GM18502 (cell line): ENCODE data around the gene MBOAT1.
"Not testable (repeated sequence)": the region's sequence is repeated elsewhere in the genome, so short reads cannot be mapped to it uniquely, and the experiment has no call there.

Source experiments
- ATAC-seq: cut with Tn5 transposase; IDR thresholded peaks from one replicate; pipeline ENCODE4 v1.9.1; 2021; ENCODE audit warnings: mild to moderate bottlenecking; ENCODE audit not compliant: unreplicated experiment, poor library complexity

The MBOAT1 gene

GRCh38 chr6:20212392-20213111 lies at the start of gene MBOAT1:
TSS of gene MBOAT1 (minus strand) at chr6:20212469. CDS start at chr6:20212234, 235 bp downstream.
- ATAC-seq, result peak; percentile 84

GRCh38 chr6:20261685-20262084 lies 49.4 kb upstream of the MBOAT1 start:
- ATAC-seq, result no peak

GRCh38 chr6:20260360-20260759 lies 48.1 kb upstream of the MBOAT1 start:
- no peak for ATAC-seq

GRCh38 chr6:20259316-20260049 lies 47.2 kb upstream of the MBOAT1 start:
- ATAC-seq, result no peak

GRCh38 chr6:20255428-20255827 lies 43.2 kb upstream of the MBOAT1 start:
- ATAC-seq, result no peak

- ATAC-seq, result no peak
Measured at GRCh38 chr6:20254295-20254694, 42.0 kb upstream of the MBOAT1 start.

GRCh38 chr6:20253021-20253420 lies 40.8 kb upstream of the MBOAT1 start:
- ATAC-seq, result no peak

- ATAC-seq, result no peak
Measured at GRCh38 chr6:20252311-20252710, 40.0 kb upstream of the MBOAT1 start.

GRCh38 chr6:20251525-20251924 lies 39.3 kb upstream of the MBOAT1 start:
- no peak for ATAC-seq

- no peak for ATAC-seq
Measured at GRCh38 chr6:20246125-20246524, 33.9 kb upstream of the MBOAT1 start.

- not testable (repeated sequence) for ATAC-seq
Measured at GRCh38 chr6:20244807-20245681, 32.8 kb upstream of the MBOAT1 start.

- ATAC-seq, result no peak
Measured at GRCh38 chr6:20243288-20243687, 31.0 kb upstream of the MBOAT1 start.

GRCh38 chr6:20242397-20242796 lies 30.1 kb upstream of the MBOAT1 start:
- ATAC-seq, result no peak

- ATAC-seq, result no peak
Measured at GRCh38 chr6:20241102-20241501, 28.8 kb upstream of the MBOAT1 start.

GRCh38 chr6:20238688-20239587 lies 26.7 kb upstream of the MBOAT1 start:
- no peak for ATAC-seq

- ATAC-seq, result no peak
Measured at GRCh38 chr6:20237677-20238460, 25.6 kb upstream of the MBOAT1 start.

GRCh38 chr6:20236909-20237600 lies 24.8 kb upstream of the MBOAT1 start:
- no peak for ATAC-seq

- no peak for ATAC-seq
Measured at GRCh38 chr6:20236344-20236743, 24.1 kb upstream of the MBOAT1 start.
